ENCODE measurements around the gene NAA80. TPM values are rescaled to one million over a fixed set of nuclear protein-coding genes. Genes with fewer than 3 reads are reported as not detected.

NAA80 gene
- total and polyA plus RNA-seq, 2 of the 13 experiments (the other 11 are each of a cell fraction or from before 2014, with no cell fraction given) = 3.4 to 8.7 TPM

DNA sequence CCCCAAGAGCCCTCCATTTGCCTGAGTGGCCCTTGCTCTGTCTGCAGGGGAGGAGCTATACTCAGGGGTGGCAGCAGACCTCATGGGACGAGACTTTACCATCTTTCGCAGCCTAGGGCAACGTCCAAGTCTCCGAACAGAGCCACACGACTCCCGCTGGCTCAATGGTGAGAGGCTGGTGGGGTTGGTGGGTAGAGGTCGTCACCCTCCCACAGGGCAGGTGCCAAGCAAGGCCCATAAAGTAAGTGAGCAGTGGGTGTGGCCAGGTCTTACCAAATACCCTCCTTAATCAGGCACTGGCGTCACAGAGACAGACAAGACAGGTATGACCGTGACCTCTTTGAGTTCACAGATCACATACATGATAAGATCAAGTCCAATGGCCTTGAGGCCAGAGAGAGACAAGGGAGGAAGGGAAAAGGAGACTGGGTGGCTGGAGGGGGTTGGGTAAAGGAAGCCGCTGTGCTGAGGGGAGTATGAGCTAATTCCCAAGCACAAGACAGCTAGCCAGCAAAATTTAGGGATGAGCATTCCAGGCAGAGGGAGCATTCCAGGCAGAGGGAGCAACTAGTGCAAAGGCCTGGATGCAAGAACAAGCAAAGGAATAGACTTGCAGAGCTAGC lies 27.8 kb downstream of the NAA80 start (continued):
- TF ChIP-seq, protein P1, sequence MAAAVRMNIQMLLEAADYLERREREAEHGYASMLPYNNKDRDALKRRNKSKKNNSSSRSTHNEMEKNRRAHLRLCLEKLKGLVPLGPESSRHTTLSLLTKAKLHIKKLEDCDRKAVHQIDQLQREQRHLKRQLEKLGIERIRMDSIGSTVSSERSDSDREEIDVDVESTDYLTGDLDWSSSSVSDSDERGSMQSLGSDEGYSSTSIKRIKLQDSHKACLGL (CRISPR knock-in tag; IDR thresholded peaks at IDR 0.05) = no peak
- TF ChIP-seq RBAK (CRISPR knock-in tag; IDR thresholded peaks at IDR 0.05) = no peak
- TF ChIP-seq SIX4 (CRISPR knock-in tag; IDR thresholded peaks at IDR 0.05) = peak; percentile 59; the same call in 1 of the 2 replicates
- TF ChIP-seq, protein P2, sequence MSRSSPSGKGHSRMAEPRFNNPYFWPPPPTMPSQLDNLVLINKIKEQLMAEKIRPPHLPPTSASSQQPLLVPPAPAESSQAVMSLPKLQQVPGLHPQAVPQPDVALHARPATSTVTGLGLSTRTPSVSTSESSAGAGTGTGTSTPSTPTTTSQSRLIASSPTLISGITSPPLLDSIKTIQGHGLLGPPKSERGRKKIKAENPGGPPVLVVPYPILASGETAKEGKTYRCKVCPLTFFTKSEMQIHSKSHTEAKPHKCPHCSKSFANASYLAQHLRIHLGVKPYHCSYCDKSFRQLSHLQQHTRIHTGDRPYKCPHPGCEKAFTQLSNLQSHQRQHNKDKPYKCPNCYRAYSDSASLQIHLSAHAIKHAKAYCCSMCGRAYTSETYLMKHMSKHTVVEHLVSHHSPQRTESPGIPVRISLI (CRISPR knock-in tag; IDR thresholded peaks at IDR 0.05; ENCODE audit: borderline replicate concordance) = no peak
- TF ChIP-seq ZNF563 (CRISPR knock-in tag; IDR thresholded peaks at IDR 0.05) = no peak
- TF ChIP-seq ZNF546 (CRISPR knock-in tag; conservative IDR thresholded peaks at IDR 0.05) = 0 out of 2 replicates have a peak, but pooled peaks have one; percentile 2
- TF ChIP-seq HMGA1 (CRISPR knock-in tag; conservative IDR thresholded peaks at IDR 0.05) = no peak
- no peak for TF ChIP-seq ZNF780A (CRISPR knock-in tag; IDR thresholded peaks at IDR 0.05)
- TF ChIP-seq TFAP4 (IDR thresholded peaks at IDR 0.05; ENCODE audit: borderline replicate concordance, low read depth) = no peak
- no peak for TF ChIP-seq ZNF841 (CRISPR knock-in tag; IDR thresholded peaks at IDR 0.05; ENCODE audit: borderline replicate concordance)
- no peak for TF ChIP-seq EEA1 (CRISPR knock-in tag; IDR thresholded peaks at IDR 0.05; ENCODE audit: borderline replicate concordance)
- TF ChIP-seq NCOA2 (CRISPR knock-in tag; IDR thresholded peaks at IDR 0.05) = peak; percentile 86
- TF ChIP-seq ZSCAN12 (CRISPR knock-in tag; IDR thresholded peaks at IDR 0.05) = no peak
- no peak for TF ChIP-seq KDM3A (CRISPR knock-in tag; IDR thresholded peaks at IDR 0.05; ENCODE audit: low read depth)
- TF ChIP-seq, protein P3, sequence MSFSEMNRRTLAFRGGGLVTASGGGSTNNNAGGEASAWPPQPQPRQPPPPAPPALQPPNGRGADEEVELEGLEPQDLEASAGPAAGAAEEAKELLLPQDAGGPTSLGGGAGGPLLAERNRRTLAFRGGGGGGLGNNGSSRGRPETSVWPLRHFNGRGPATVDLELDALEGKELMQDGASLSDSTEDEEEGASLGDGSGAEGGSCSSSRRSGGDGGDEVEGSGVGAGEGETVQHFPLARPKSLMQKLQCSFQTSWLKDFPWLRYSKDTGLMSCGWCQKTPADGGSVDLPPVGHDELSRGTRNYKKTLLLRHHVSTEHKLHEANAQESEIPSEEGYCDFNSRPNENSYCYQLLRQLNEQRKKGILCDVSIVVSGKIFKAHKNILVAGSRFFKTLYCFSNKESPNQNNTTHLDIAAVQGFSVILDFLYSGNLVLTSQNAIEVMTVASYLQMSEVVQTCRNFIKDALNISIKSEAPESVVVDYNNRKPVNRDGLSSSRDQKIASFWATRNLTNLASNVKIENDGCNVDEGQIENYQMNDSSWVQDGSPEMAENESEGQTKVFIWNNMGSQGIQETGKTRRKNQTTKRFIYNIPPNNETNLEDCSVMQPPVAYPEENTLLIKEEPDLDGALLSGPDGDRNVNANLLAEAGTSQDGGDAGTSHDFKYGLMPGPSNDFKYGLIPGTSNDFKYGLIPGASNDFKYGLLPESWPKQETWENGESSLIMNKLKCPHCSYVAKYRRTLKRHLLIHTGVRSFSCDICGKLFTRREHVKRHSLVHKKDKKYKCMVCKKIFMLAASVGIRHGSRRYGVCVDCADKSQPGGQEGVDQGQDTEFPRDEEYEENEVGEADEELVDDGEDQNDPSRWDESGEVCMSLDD (CRISPR knock-in tag; IDR thresholded peaks at IDR 0.05; ENCODE audit: borderline replicate concordance) = no peak
- no peak for TF ChIP-seq XBP1 (CRISPR knock-in tag; IDR thresholded peaks at IDR 0.05)
- TF ChIP-seq ZNF83 (CRISPR knock-in tag; IDR thresholded peaks at IDR 0.05; ENCODE audit: borderline replicate concordance) = no peak
- TF ChIP-seq ZNF800 (CRISPR knock-in tag; IDR thresholded peaks at IDR 0.05) = no peak
- TF ChIP-seq IRF2 (CRISPR knock-in tag; IDR thresholded peaks at IDR 0.05) = 0 out of 2 replicates have a peak, but pooled peaks have one; percentile 40
- TF ChIP-seq SP5 (CRISPR knock-in tag; IDR thresholded peaks at IDR 0.05; ENCODE audit: borderline replicate concordance, low read depth) = 0 out of 2 replicates have a peak, but pooled peaks have one; percentile 45
- no peak for TF ChIP-seq ZKSCAN5 (CRISPR knock-in tag; IDR thresholded peaks at IDR 0.05)
- TF ChIP-seq, protein P4, sequence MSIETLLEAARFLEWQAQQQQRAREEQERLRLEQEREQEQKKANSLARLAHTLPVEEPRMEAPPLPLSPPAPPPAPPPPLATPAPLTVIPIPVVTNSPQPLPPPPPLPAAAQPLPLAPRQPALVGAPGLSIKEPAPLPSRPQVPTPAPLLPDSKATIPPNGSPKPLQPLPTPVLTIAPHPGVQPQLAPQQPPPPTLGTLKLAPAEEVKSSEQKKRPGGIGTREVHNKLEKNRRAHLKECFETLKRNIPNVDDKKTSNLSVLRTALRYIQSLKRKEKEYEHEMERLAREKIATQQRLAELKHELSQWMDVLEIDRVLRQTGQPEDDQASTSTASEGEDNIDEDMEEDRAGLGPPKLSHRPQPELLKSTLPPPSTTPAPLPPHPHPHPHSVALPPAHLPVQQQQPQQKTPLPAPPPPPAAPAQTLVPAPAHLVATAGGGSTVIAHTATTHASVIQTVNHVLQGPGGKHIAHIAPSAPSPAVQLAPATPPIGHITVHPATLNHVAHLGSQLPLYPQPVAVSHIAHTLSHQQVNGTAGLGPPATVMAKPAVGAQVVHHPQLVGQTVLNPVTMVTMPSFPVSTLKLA (IDR thresholded peaks at IDR 0.05) = no peak
